ENCODE results near the gene NMT2. TPM values are rescaled to one million over a fixed set of nuclear protein-coding genes. Genes with fewer than 3 reads are reported as not detected.

Gene NMT2
- total and polyA plus RNA-seq, 7 donors: 11.1 to 23.3 (median 16.1) TPM

DNA sequence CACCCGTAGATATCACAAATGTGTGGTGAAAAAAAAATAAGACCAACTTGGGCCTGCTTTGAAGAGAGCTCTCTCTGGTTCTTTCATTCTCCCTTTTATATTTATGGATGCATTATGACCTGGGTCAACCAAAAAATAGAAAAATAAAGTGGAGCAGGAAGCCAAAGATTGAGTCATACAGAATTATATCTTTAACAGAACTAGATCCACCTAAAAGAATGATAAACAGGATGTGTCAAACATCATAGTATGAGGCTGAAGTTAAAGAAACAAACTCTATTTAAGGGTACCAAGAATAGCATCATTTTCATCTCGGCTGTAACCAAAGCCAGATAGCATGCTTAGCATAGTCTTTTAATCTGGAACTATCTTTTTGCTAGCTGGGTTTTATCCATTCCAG is 28.8 kb upstream of the NMT2 start:
- H3K9me3 ChIP-seq: no peaks in the 10 kb centered on the region
- H3K27ac ChIP-seq: no peak overlapping the region
- DNase-seq: no peak
- no peaks in the 10 kb centered on the region for H3K36me3 ChIP-seq
- TF ChIP-seq EP300 (IDR thresholded peaks at IDR 0.05) (no peak), POLR2AphosphoS5 (IDR thresholded peaks at IDR 0.05) (no peak), POLR2A (IDR thresholded peaks at IDR 0.05) (no peak)
- TF ChIP-seq, protein P1, sequence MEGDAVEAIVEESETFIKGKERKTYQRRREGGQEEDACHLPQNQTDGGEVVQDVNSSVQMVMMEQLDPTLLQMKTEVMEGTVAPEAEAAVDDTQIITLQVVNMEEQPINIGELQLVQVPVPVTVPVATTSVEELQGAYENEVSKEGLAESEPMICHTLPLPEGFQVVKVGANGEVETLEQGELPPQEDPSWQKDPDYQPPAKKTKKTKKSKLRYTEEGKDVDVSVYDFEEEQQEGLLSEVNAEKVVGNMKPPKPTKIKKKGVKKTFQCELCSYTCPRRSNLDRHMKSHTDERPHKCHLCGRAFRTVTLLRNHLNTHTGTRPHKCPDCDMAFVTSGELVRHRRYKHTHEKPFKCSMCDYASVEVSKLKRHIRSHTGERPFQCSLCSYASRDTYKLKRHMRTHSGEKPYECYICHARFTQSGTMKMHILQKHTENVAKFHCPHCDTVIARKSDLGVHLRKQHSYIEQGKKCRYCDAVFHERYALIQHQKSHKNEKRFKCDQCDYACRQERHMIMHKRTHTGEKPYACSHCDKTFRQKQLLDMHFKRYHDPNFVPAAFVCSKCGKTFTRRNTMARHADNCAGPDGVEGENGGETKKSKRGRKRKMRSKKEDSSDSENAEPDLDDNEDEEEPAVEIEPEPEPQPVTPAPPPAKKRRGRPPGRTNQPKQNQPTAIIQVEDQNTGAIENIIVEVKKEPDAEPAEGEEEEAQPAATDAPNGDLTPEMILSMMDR (IDR thresholded peaks at IDR 0.05): no peak
- no peak overlapping the region for H3K4me3 ChIP-seq
- intact Hi-C loops (cut with DNase I): no loop called here
- H3K4me1 ChIP-seq: peaks cover 0 to 8% (median 0%) of the 10 kb centered on the region in 4 donors
- no peaks in the 10 kb centered on the region for H3K27me3 ChIP-seq
- 72 to 86% methylated on average over 2 of the region's 2 CpGs for WGBS, 2 donors

DNA sequence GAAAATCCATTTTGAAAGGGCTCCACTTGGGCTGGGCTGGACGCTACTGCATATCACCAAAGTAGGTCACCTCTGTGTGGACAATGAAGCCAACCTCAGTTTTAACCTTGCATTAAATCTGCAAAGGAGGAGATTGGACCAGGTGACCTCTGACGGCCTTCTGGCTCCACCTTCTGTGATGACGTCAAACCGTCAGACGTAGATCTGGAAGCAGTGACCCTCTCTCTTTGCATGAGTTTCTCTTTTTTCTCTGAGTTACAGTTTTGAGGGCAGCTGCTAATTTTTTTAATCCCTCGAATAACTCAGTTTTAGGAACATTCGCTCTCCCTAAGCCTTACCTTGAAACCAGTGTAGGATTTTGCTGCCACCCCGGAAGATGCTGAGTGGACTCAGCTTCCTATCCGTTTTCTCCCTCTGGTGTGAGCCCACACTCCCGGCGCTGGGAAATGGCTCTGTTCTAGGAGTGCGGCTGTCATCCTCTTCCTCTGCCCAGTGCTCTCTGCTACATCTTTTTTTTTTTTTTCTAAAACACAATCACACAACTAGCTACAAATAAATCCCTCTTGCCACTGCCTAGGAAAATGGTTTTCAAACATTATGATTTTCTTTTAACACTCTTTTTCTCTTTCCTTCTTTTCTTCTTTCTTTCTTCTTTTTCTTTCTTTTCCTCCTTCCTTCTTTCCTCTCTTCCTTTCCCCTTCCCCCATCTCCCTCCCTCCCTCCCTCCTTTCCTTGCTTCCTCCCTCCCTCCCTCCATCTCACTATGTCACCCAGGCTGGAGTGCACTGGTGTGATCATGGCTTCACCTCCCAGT is 27.7 kb upstream of the NMT2 start:
- intact Hi-C loops (cut with DNase I): no loop called here
- no peaks in the 10 kb centered on the region for H3K9me3 ChIP-seq
- no peaks in the 10 kb centered on the region for H3K4me1 ChIP-seq
- peak; percentile 56 for DNase-seq
- H3K4me3 ChIP-seq: peak overlapping the region in 1 of 4 donors; percentile 2
- TF ChIP-seq POLR2AphosphoS5 (IDR thresholded peaks at IDR 0.05) (no peak), POLR2A (IDR thresholded peaks at IDR 0.05) (no peak), EP300 (IDR thresholded peaks at IDR 0.05) (no peak)
- TF ChIP-seq, protein P1 (IDR thresholded peaks at IDR 0.05): no peak
- H3K36me3 ChIP-seq: no peaks in the 10 kb centered on the region
- WGBS, 2 donors: 77 to 89% methylated on average over 12 of the region's 12 CpGs
- H3K27me3 ChIP-seq: no peaks in the 10 kb centered on the region
- no peak overlapping the region for H3K27ac ChIP-seq

DNA sequence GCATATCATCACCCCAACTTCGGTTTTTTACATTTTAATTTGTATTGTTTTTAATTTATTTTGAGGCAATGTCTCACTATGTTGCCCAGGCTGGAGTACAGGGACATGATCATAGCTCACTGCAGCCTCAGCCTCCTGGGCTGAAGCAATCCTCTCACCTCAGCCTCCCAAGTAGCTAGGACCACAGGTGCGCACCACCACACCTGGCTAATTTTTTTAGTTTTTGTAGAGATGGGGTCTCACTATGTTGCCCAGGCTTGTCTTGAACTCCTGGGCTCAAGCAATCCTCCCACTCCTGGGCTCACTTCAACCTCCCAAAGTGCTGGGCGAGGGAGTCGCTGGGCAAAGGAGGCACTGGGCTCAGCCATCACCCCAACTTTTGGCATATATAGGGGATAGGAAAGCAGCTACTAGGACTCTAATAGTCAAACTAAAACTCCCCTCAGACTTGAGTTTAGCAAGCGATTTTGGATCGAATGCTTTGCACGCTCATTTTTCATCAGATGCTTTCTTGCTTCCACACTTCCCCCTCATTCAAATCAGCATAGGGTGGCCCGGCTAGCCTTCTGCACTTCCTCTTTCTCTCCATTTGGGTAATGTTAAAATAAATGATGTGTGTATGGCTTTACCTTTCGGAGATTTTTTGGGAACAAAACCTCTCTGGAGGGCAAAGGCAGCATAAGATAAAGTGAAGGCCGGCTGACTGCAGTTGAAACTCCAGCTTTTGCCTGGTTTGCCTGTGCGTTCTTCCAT is 20.8 kb upstream of the NMT2 start:
- no peaks in the 10 kb centered on the region for H3K9me3 ChIP-seq
- DNase-seq: peak; percentile 12
- H3K4me3 ChIP-seq: no peak overlapping the region
- H3K36me3 ChIP-seq: no peaks in the 10 kb centered on the region
- H3K27ac ChIP-seq: no peak overlapping the region
- H3K4me1 ChIP-seq: no peaks in the 10 kb centered on the region
- 79 to 91% methylated on average over 11 of the region's 11 CpGs for WGBS, 2 donors
- no peaks in the 10 kb centered on the region for H3K27me3 ChIP-seq
- intact Hi-C loops (cut with DNase I): no loop called here
- TF ChIP-seq POLR2AphosphoS5 (IDR thresholded peaks at IDR 0.05) (no peak), EP300 (IDR thresholded peaks at IDR 0.05) (no peak), POLR2A (IDR thresholded peaks at IDR 0.05) (no peak)
- TF ChIP-seq, protein P1 (IDR thresholded peaks at IDR 0.05): no peak

DNA sequence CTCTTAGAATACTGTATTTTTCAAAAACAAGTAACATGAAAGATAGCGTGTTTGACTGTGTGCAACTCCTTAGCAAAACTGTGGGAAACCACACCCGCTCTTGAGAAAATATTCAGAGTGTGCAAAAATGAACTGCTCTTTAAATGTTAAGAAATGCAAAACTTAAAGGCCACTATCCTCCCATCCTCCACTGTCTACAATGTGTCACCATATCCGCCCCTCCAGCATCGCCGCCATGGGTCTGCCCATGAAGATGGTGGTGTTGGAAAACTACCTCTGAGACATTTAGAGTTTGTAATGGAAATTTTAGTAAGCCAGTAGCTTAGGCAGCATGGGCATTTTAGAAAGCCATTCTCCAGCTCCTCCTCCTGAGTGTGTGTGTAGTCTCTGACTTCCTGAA is 20.1 kb upstream of the NMT2 start:
- DNase-seq: peak; percentile 27
- Histone ChIP-seq H3K4me1 (no peaks in the 10 kb centered on the region), H3K27me3 (no peaks in the 10 kb centered on the region), H3K27ac (no peak overlapping the region), H3K9me3 (no peaks in the 10 kb centered on the region), H3K36me3 (no peaks in the 10 kb centered on the region), H3K4me3 (no peak overlapping the region)
- TF ChIP-seq EP300 (IDR thresholded peaks at IDR 0.05): no peak
- TF ChIP-seq, protein P1 (IDR thresholded peaks at IDR 0.05): no peak
- no peak for TF ChIP-seq POLR2A (IDR thresholded peaks at IDR 0.05)
- TF ChIP-seq POLR2AphosphoS5 (IDR thresholded peaks at IDR 0.05): no peak
- 82 to 90% methylated on average over 5 of the region's 5 CpGs for WGBS, 2 donors
- intact Hi-C loops (cut with DNase I): no loop called here

Data from sigmoid colon (tissue), 7 donors.